Mesendoderm (in vitro differentiated cells): ENCODE data around the gene SRP14.
"Not testable (repeated sequence)": the region's sequence is repeated elsewhere in the genome, so short reads cannot be mapped to it uniquely, and the experiment has no call there.

Source experiments
- DNase-seq: peaks from one replicate; pipeline ENCODE4 v3.0.0; 2013
- H2AK5ac ChIP-seq: 2 replicates; pipeline ENCODE4 v1.6.1; 2013; ENCODE audit warnings: low read length, inconsistent platforms
- H2BK120ac ChIP-seq: 2 replicates; pipeline ENCODE4 v1.6.1; 2013; ENCODE audit warnings: low read depth, mild to moderate bottlenecking, low read length, moderate library complexity, mixed read lengths
- H2BK15ac ChIP-seq: replicated peaks from 2 replicates; pipeline ENCODE4 v1.6.1; 2013; ENCODE audit warnings: low read depth, mild to moderate bottlenecking, moderate library complexity
- H2BK5ac ChIP-seq: 2 replicates; pipeline ENCODE4 v1.6.1; 2013; ENCODE audit warnings: low read length, inconsistent platforms
- H3K18ac ChIP-seq: 2 replicates; pipeline ENCODE4 v1.6.1; 2013; ENCODE audit warnings: mild to moderate bottlenecking, low read length, mixed read lengths
- H3K23ac ChIP-seq: one replicate; pipeline ENCODE4 v1.6.1; 2013; ENCODE audit warnings: low read length
- H3K27ac ChIP-seq: 2 replicates; pipeline ENCODE4 v1.5.1; 2013; ENCODE audit warnings: low read depth, mild to moderate bottlenecking, inconsistent platforms, low read length, moderate library complexity
- H3K27me3 ChIP-seq: 2 replicates; pipeline ENCODE4 v1.6.1; 2013; ENCODE audit warnings: low read length, control low read depth, mild to moderate bottlenecking, inconsistent platforms; ENCODE audit not compliant: insufficient read depth, poor library complexity
- H3K36me3 ChIP-seq: 2 replicates; pipeline ENCODE4 v1.6.1; 2013; ENCODE audit warnings: low read length, inconsistent platforms; ENCODE audit not compliant: control insufficient read depth, insufficient read depth
- H3K4ac ChIP-seq: one replicate; pipeline ENCODE4 v1.6.1; 2013; ENCODE audit warnings: low read depth, mild to moderate bottlenecking, low read length, moderate library complexity
- H3K4me1 ChIP-seq: 2 replicates; pipeline ENCODE4 v1.6.1; 2013; ENCODE audit warnings: low read depth, low read length, inconsistent platforms; ENCODE audit not compliant: control insufficient read depth
- H3K4me2 ChIP-seq: 2 replicates; pipeline ENCODE4 v1.6.1; 2013; ENCODE audit warnings: low read length
- H3K4me3 ChIP-seq: 2 replicates; pipeline ENCODE4 v1.5.1; 2013; ENCODE audit warnings: mild to moderate bottlenecking, low read length
- H3K56ac ChIP-seq: one replicate; pipeline ENCODE4 v1.6.1; 2013; ENCODE audit warnings: low read length
- H3K79me1 ChIP-seq: 2 replicates; pipeline ENCODE4 v1.6.1; 2013; ENCODE audit warnings: low read length, inconsistent platforms
- H3K79me2 ChIP-seq: 2 replicates; pipeline ENCODE4 v1.6.1; 2013; ENCODE audit warnings: mild to moderate bottlenecking, low read length; ENCODE audit not compliant: control insufficient read depth, insufficient read depth
- H3K9ac ChIP-seq: 2 replicates; pipeline ENCODE4 v1.6.1; 2013; ENCODE audit warnings: low read length, inconsistent platforms
- H4K5ac ChIP-seq: one replicate; pipeline ENCODE4 v1.6.1; 2013; ENCODE audit warnings: low read length
- H4K8ac ChIP-seq: one replicate; pipeline ENCODE4 v1.6.1; 2013; ENCODE audit warnings: low read depth, mild to moderate bottlenecking, control low read depth, low read length, moderate library complexity
- WGBS: extraction: QIAGEN DNeasy Blood & Tissue Kit; methylation state at CpG from one replicate; pipeline ENCODE4 v1.1.7; 2013; ENCODE audit warnings: low lambda C conversion rate, missing lambda C conversion rate; ENCODE audit not compliant: insufficient coverage; ENCODE audit errors: extremely low coverage; 5-methylcytosine and 5-hydroxymethylcytosine counted together

Gene SRP14

DNA sequence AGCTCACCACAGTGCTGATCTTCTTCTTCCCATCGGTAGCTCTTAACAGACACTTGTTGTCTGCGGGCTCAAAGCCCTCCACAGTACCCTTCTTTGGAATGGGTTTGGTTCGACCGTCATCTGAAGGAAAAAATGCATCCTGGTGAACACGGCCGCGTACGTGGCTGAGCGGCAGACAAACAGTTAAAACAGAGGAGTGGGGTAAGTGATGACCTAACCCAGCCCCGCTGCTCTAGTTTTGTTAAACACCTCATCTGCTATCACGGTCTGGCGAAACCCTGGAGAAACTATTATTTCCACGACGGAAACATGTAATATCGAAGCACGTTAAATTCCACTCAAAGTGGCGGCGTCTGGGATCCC lies 725 bp downstream of the SRP14 start:
- DNase-seq = peak; percentile 70
- peak overlapping the region; percentile 29 for H3K23ac ChIP-seq
- H4K5ac ChIP-seq = no peak overlapping the region
- peaks cover 1% of the 10 kb centered on the region for H3K4me1 ChIP-seq
- no peak overlapping the region for H3K4ac ChIP-seq
- H3K36me3 ChIP-seq = peaks cover 2% of the 10 kb centered on the region
- H3K18ac ChIP-seq = no peak overlapping the region
- WGBS = no CpG with 5 or more reads among the region's 18 CpGs
- H2BK15ac ChIP-seq = no peak overlapping the region
- H2AK5ac ChIP-seq = peak overlapping the region; percentile 9
- H3K4me3 ChIP-seq = peak overlapping the region; percentile 94
- peak overlapping the region; percentile 74 for H3K27ac ChIP-seq
- H2BK120ac ChIP-seq = no peak overlapping the region
- peak overlapping the region; percentile 88 for H3K9ac ChIP-seq
- no peak overlapping the region for H4K8ac ChIP-seq
- H3K27me3 ChIP-seq = no peaks in the 10 kb centered on the region
- H2BK5ac ChIP-seq = no peak overlapping the region
- peaks cover 13% of the 10 kb centered on the region for H3K79me2 ChIP-seq
- peak overlapping the region; percentile 84 for H3K4me2 ChIP-seq
- H3K56ac ChIP-seq = peak overlapping the region; percentile 94
- H3K79me1 ChIP-seq = peaks cover 4% of the 10 kb centered on the region

DNA sequence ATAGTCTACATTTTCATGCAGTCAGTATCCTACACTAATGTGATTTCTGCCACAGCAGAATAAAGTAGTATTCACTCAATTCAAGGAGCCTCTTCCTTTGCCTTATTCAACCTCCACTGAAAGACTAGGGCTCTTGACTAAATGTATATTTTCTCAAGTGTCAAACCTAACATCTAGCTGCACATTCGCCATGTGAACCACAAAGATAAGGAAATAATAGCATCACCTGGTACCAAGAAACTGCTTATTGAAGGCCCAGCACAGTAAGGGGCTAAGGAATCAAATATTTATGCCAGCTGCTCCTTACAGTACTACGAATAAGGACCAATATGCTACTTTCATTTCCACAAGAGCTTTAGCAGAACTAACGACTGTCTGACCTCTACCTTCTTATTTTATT lies 1.3 kb downstream of the SRP14 start:
- Histone ChIP-seq H4K5ac (no peak overlapping the region), H2BK5ac (no peak overlapping the region), H3K23ac (no peak overlapping the region), H3K4me2 (peak overlapping the region; percentile 84), H3K56ac (peak overlapping the region; percentile 94), H2AK5ac (no peak overlapping the region), H3K4me1 (peaks cover 1% of the 10 kb centered on the region), H3K4me3 (peak overlapping the region; percentile 94), H3K79me2 (peaks cover 13% of the 10 kb centered on the region), H3K79me1 (peaks cover 4% of the 10 kb centered on the region), H2BK15ac (no peak overlapping the region), H2BK120ac (no peak overlapping the region), H3K9ac (peak overlapping the region; percentile 88), H4K8ac (no peak overlapping the region), H3K27me3 (no peaks in the 10 kb centered on the region), H3K27ac (no peak overlapping the region), H3K18ac (no peak overlapping the region), H3K36me3 (peaks cover 2% of the 10 kb centered on the region), H3K4ac (no peak overlapping the region)
- no CpG with 5 or more reads among the region's 3 CpGs for WGBS
- DNase-seq = no peak

DNA sequence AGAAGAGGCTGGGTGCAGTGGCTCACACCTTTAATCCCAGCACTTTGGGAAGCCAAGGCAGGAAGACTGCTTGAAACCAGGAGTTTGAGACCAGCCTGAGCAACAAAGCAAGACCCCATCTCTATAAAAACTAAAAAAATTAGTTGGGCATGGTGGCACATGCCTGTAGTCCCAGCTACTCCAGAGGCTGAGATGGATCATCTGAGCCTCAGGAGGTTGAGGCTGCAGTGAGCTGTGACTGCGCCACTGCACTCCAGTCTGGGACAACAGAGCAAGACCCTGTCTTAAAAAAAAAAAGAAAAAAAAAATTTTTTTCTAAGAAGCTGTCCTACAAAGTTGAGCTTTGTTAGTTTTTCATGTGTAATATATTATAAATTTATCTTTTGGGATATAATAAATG lies 3.8 kb downstream of the SRP14 start:
- not testable (repeated sequence) for H3K79me1 ChIP-seq, H3K23ac ChIP-seq, H2BK5ac ChIP-seq, H4K8ac ChIP-seq, H3K4me3 ChIP-seq, H3K9ac ChIP-seq, H2BK15ac ChIP-seq, H4K5ac ChIP-seq, H3K56ac ChIP-seq, DNase-seq, H3K36me3 ChIP-seq, H2AK5ac ChIP-seq, H2BK120ac ChIP-seq, H3K18ac ChIP-seq, H3K4me2 ChIP-seq, H3K27ac ChIP-seq, H3K4ac ChIP-seq, H3K4me1 ChIP-seq, H3K27me3 ChIP-seq
- WGBS = no CpG with 5 or more reads among the region's 1 CpG
- peaks cover 13% of the 10 kb centered on the region for H3K79me2 ChIP-seq

DNA sequence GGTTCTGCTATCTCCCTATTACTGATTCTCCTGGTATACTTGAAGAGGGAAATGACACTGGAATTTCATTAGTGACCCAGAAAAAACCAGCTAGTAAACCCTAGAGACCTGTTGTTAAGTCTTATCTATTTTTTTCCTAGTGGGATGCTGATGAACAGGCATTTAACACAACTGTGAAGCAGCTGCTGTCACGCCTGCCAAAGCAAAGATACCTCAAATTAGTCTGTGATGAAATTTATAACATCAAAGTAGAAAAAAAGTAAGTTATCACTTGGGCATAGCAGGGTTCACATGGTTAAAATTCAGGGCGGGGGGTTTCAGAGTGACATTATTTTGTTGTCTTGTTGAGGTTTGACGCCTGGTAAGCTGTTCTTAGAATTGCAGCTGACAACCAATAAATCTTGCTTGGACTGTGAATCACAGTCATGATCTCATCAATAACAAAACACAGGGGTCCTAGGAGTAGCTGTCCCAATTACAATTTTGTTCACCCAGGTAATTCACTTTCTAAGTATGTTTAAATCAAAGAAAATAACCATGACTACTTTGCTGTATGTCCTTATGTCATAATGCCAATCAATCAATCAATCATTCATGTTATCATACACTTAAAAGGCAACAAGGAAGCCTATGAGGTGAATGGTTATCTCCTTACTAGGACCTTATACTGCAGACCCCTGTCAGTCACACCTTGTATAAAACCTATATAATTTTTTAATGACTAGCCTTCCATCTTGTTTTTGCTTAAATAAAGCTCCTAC lies 4.6 kb downstream of the SRP14 start:
- H2AK5ac ChIP-seq = no peak overlapping the region
- H3K79me2 ChIP-seq = peaks cover 13% of the 10 kb centered on the region
- H2BK5ac ChIP-seq = no peak overlapping the region
- no peak overlapping the region for H3K18ac ChIP-seq
- no peak overlapping the region for H4K5ac ChIP-seq
- no peaks in the 10 kb centered on the region for H3K27me3 ChIP-seq
- no peak overlapping the region for H2BK15ac ChIP-seq
- no CpG with 5 or more reads among the region's 3 CpGs for WGBS
- H3K79me1 ChIP-seq = peaks cover 4% of the 10 kb centered on the region
- H3K4ac ChIP-seq = no peak overlapping the region
- H4K8ac ChIP-seq = no peak overlapping the region
- peaks cover 5% of the 10 kb centered on the region for H3K36me3 ChIP-seq
- no peak overlapping the region for H3K23ac ChIP-seq
- H3K27ac ChIP-seq = no peak overlapping the region
- no peak overlapping the region for H3K9ac ChIP-seq
- H2BK120ac ChIP-seq = no peak overlapping the region
- peak; percentile 45 for DNase-seq
- no peak overlapping the region for H3K4me2 ChIP-seq
- H3K56ac ChIP-seq = no peak overlapping the region
- H3K4me3 ChIP-seq = no peak overlapping the region
- H3K4me1 ChIP-seq = peaks cover 1% of the 10 kb centered on the region

DNA sequence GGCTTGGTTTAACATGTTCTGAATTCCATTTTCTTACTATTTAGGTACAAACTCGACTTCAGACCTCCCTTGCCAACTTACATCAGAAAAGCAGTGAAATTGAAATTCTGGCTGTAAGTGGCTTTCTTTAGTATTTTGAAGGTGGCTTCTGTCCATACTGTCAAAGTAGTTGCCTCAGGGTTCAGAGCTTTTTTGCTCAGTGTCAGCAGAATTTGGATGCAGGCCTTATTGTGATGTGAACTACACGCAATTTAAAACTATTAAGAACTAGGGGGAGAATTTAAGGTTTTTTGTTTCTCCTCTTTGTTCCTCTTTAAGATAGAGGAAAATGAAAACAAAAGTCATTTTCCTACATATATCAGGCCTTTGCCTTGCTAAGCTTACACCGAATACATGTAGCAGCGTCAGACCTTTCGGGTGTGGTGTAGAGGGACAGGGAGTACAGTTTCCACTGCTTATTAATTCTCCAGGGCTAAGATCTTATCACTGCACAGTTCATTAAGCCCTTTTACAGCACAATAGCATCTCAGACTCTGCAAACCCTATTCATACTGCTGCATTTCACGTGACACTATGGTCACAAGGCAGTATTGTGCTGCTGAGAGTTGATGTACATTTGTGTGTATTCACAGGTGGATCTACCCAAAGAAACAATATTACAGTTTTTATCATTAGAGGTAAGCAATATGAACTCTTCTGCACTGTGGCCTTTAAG lies 6.7 kb downstream of the SRP14 start:
- Histone ChIP-seq H2BK5ac (no peak overlapping the region), H3K4ac (no peak overlapping the region), H4K5ac (no peak overlapping the region), H3K4me2 (no peak overlapping the region), H2AK5ac (no peak overlapping the region), H4K8ac (no peak overlapping the region), H3K4me1 (no peaks in the 10 kb centered on the region), H3K79me2 (no peaks in the 10 kb centered on the region), H3K36me3 (peaks cover 5% of the 10 kb centered on the region), H3K23ac (no peak overlapping the region), H2BK120ac (no peak overlapping the region), H3K79me1 (no peaks in the 10 kb centered on the region), H3K4me3 (no peak overlapping the region), H2BK15ac (no peak overlapping the region), H3K27me3 (no peaks in the 10 kb centered on the region), H3K18ac (no peak overlapping the region), H3K56ac (no peak overlapping the region), H3K9ac (no peak overlapping the region), H3K27ac (no peak overlapping the region)
- no CpG with 5 or more reads among the region's 6 CpGs for whole genome bisulfite sequencing
- no peak for DNase-seq
